ENCODE results near the gene EIF4E3. TPM values are rescaled to one million over a fixed set of nuclear protein-coding genes. Genes with fewer than 3 reads are reported as not detected.
A peak's percentile ranks its signal among the peaks of the same experiment; 100 is the strongest.

Gene EIF4E3
- total and polyA plus RNA-seq, 2 of the 13 experiments (the other 11 are each of a cell fraction or from before 2014, with no cell fraction given) = 0.07 to 0.15 TPM

DNA sequence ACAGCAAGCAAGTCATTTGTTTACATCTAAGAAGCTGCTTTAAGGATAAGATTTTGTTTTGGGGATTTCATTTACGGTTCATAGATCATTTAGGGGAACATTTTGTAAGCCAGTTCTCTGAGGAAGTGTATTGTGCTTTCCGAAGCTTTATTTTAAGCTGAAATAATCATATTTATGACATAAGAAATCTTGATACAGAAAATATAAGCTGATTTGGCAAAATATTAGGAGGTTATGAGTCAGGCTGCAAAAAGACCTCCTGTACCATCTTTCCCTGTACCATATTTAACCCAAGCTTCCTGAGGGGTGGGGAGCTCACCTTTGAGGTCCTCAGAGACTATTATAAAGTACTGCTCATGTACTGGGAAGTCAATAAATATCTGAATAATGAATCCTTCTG is 8.1 kb upstream of the EIF4E3 start:
- ChIA-PET CTCF (ENCODE audit: low intra/inter-chr PET ratio, low total read pairs) (no interaction called here), POLR2A (no interaction called here)
- Histone ChIP-seq H3K4me3 (replicated peaks in 1 of 3; ENCODE audit: insufficient read depth in 1 of 3, low read depth in 2 of 3, low read length in 3 of 3) (no peak overlapping the region), H3K36me3 (replicated peaks in 1 of 2; ENCODE audit: control insufficient read depth in 1 of 2, insufficient read depth in 2 of 2, low read length in 2 of 2) (no peaks in the 10 kb centered on the region), H3K4me2 (ENCODE audit: low read depth, low read length) (no peak overlapping the region), H3K27me3 (ENCODE audit: control insufficient read depth in 1 of 2, insufficient read depth in 2 of 2, low read length in 2 of 2) (peaks cover 0 to 9% of the 10 kb centered on the region in 2 experiments; a peak in 2 of 5 replicates), H3K9ac (ENCODE audit: insufficient read depth, low read depth, low read length) (no peak overlapping the region), H4K20me1 (ENCODE audit: insufficient read depth, low read length) (no peaks in the 10 kb centered on the region), H2AFZ (ENCODE audit: low read length) (no peak overlapping the region), H3K79me2 (ENCODE audit: insufficient read depth, low read length) (no peaks in the 10 kb centered on the region), H3K9me3 (ENCODE audit: low read length) (no peaks in the 10 kb centered on the region), H3K4me1 (ENCODE audit: insufficient read depth, low read length) (no peaks in the 10 kb centered on the region), H3K27ac (ENCODE audit: extremely low read length, insufficient read depth, low read length) (no peak overlapping the region)
- in situ Hi-C loops (cut with HindIII; ENCODE audit: extremely low pct_ligation_motif_present, low pct_unique_long_range_greater_than_20kb) (no loop called here), intact Hi-C loops (cut with micrococcal nuclease; ENCODE audit: unreplicated experiment) (no loop called here)
- ATAC-seq = no peak
- 2% methylated on average over 2 of the region's 2 CpGs for WGBS (ENCODE audit: low lambda C conversion rate)
- TF ChIP-seq MAFF (IDR thresholded peaks at IDR 0.05; ENCODE audit: low read depth, low read length) = peak; percentile 64; the same call in 1 of the 2 replicates
- TF ChIP-seq ZNF607 (CRISPR knock-in tag; IDR thresholded peaks at IDR 0.05; ENCODE audit: borderline replicate concordance) = no peak
- no peak for TF ChIP-seq ELF1 (CRISPR knock-in tag; IDR thresholded peaks at IDR 0.05)
- TF ChIP-seq, protein P1, sequence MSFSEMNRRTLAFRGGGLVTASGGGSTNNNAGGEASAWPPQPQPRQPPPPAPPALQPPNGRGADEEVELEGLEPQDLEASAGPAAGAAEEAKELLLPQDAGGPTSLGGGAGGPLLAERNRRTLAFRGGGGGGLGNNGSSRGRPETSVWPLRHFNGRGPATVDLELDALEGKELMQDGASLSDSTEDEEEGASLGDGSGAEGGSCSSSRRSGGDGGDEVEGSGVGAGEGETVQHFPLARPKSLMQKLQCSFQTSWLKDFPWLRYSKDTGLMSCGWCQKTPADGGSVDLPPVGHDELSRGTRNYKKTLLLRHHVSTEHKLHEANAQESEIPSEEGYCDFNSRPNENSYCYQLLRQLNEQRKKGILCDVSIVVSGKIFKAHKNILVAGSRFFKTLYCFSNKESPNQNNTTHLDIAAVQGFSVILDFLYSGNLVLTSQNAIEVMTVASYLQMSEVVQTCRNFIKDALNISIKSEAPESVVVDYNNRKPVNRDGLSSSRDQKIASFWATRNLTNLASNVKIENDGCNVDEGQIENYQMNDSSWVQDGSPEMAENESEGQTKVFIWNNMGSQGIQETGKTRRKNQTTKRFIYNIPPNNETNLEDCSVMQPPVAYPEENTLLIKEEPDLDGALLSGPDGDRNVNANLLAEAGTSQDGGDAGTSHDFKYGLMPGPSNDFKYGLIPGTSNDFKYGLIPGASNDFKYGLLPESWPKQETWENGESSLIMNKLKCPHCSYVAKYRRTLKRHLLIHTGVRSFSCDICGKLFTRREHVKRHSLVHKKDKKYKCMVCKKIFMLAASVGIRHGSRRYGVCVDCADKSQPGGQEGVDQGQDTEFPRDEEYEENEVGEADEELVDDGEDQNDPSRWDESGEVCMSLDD (CRISPR knock-in tag; IDR thresholded peaks at IDR 0.05; ENCODE audit: borderline replicate concordance) = no peak
- TF ChIP-seq, protein P2, sequence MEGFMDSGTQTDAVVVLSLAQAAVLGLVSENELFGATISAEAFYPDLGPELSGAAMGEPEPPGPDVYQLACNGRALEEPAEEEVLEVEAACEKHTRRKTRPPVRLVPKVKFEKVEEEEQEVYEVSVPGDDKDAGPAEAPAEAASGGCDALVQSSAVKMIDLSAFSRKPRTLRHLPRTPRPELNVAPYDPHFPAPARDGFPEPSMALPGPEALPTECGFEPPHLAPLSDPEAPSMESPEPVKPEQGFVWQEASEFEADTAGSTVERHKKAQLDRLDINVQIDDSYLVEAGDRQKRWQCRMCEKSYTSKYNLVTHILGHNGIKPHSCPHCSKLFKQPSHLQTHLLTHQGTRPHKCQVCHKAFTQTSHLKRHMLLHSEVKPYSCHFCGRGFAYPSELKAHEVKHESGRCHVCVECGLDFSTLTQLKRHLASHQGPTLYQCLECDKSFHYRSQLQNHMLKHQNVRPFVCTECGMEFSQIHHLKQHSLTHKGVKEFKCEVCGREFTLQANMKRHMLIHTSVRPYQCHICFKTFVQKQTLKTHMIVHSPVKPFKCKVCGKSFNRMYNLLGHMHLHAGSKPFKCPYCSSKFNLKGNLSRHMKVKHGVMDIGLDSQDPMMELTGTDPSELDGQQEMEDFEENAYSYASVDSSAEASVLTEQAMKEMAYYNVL (CRISPR knock-in tag; IDR thresholded peaks at IDR 0.05; ENCODE audit: borderline replicate concordance) = no peak
- TF ChIP-seq ISX (CRISPR knock-in tag; conservative IDR thresholded peaks at IDR 0.05) = no peak
- TF ChIP-seq, protein P3, sequence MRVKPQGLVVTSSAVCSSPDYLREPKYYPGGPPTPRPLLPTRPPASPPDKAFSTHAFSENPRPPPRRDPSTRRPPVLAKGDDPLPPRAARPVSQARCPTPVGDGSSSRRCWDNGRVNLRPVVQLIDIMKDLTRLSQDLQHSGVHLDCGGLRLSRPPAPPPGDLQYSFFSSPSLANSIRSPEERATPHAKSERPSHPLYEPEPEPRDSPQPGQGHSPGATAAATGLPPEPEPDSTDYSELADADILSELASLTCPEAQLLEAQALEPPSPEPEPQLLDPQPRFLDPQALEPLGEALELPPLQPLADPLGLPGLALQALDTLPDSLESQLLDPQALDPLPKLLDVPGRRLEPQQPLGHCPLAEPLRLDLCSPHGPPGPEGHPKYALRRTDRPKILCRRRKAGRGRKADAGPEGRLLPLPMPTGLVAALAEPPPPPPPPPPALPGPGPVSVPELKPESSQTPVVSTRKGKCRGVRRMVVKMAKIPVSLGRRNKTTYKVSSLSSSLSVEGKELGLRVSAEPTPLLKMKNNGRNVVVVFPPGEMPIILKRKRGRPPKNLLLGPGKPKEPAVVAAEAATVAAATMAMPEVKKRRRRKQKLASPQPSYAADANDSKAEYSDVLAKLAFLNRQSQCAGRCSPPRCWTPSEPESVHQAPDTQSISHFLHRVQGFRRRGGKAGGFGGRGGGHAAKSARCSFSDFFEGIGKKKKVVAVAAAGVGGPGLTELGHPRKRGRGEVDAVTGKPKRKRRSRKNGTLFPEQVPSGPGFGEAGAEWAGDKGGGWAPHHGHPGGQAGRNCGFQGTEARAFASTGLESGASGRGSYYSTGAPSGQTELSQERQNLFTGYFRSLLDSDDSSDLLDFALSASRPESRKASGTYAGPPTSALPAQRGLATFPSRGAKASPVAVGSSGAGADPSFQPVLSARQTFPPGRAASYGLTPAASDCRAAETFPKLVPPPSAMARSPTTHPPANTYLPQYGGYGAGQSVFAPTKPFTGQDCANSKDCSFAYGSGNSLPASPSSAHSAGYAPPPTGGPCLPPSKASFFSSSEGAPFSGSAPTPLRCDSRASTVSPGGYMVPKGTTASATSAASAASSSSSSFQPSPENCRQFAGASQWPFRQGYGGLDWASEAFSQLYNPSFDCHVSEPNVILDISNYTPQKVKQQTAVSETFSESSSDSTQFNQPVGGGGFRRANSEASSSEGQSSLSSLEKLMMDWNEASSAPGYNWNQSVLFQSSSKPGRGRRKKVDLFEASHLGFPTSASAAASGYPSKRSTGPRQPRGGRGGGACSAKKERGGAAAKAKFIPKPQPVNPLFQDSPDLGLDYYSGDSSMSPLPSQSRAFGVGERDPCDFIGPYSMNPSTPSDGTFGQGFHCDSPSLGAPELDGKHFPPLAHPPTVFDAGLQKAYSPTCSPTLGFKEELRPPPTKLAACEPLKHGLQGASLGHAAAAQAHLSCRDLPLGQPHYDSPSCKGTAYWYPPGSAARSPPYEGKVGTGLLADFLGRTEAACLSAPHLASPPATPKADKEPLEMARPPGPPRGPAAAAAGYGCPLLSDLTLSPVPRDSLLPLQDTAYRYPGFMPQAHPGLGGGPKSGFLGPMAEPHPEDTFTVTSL (CRISPR knock-in tag; IDR thresholded peaks at IDR 0.05; ENCODE audit: borderline replicate concordance) = no peak
- TF ChIP-seq MAFK (conservative IDR thresholded peaks at IDR 0.05 in 1 of 2, IDR thresholded peaks at IDR 0.05 in 1 of 2; ENCODE audit: low read length in 2 of 2) = peak; percentile 25 to 68; a peak in 3 of 4 replicates
- no TSS peak for BruUV-seq (replicated peaks)
- FAIRE-seq = no peak
- no peak for DNase-seq (ENCODE audit: low spot score)

Measured in HepG2 (cell line).